H1 (cell line): ENCODE results near the gene CUTA. TPM values are rescaled to one million over a fixed set of nuclear protein-coding genes. Genes with fewer than 3 reads are reported as not detected.

Experiments
- CTCF ChIA-PET: fragments of 300-600 bp; sonication (Branson Sonifier 250); formaldehyde crosslinking; loops from one replicate; lab custom pipeline; 2021; ENCODE audit not compliant: partially characterized antibody; lab: Charles Lee
- POLR2A ChIA-PET: fragments of 300-600 bp; sonication (Branson Sonifier 250); formaldehyde crosslinking; loops from one replicate; lab custom pipeline; 2021; ENCODE audit warnings: inconsistent platforms; ENCODE audit not compliant: partially characterized antibody; lab: Charles Lee
- DNase-seq, 2 experiments: peaks; one replicate each; pipeline versions ENCODE4 v3.0.0 to v3.0.0-alpha.2; 2010 to 2022; ENCODE audit warnings: low spot score in 2 of 2, low read depth in 1 of 2, mixed read lengths in 1 of 2
- FAIRE-seq: peaks from 2 replicates; lab custom pipeline; 2011; peaks lifted over from hg19 to GRCh38; lab: Jason Lieb, UNC
- H2AFZ ChIP-seq: 2 replicates; pipeline ENCODE4 v1.8.1; 2012; ENCODE audit warnings: low read length, inconsistent platforms
- H2AK5ac ChIP-seq: 2 replicates; pipeline ENCODE4 v1.6.1; 2013; ENCODE audit warnings: low read depth, low read length
- H2BK120ac ChIP-seq: replicated peaks from 2 replicates; pipeline ENCODE3; 2013; ENCODE audit warnings: low read depth, low read length, inconsistent platforms
- H2BK12ac ChIP-seq: 2 replicates; pipeline ENCODE4 v1.6.1; 2013; ENCODE audit warnings: low read depth, low read length
- H2BK15ac ChIP-seq: 2 replicates; pipeline ENCODE4 v1.6.1; 2013; ENCODE audit warnings: low read length
- H2BK20ac ChIP-seq: 2 replicates; pipeline ENCODE4 v1.6.1; 2013; ENCODE audit warnings: low read length
- H2BK5ac ChIP-seq: 2 replicates; pipeline ENCODE4 v1.6.1; 2013; ENCODE audit warnings: low read depth, low read length
- H3K14ac ChIP-seq: 2 replicates; pipeline ENCODE4 v1.6.1; 2013; ENCODE audit warnings: inconsistent platforms; ENCODE audit not compliant: insufficient read length
- H3K18ac ChIP-seq: 2 replicates; pipeline ENCODE4 v1.6.1; 2013; ENCODE audit warnings: low read length; ENCODE audit errors: extremely low read depth
- H3K23ac ChIP-seq: 2 replicates; pipeline ENCODE4 v1.6.1; 2013; ENCODE audit warnings: inconsistent platforms; ENCODE audit not compliant: insufficient read length
- H3K23me2 ChIP-seq: 2 replicates; pipeline ENCODE4 v1.6.1; 2013; ENCODE audit warnings: low read depth, low read length
- H3K27ac ChIP-seq: 2 replicates; pipeline ENCODE4 v1.6.1; 2011; ENCODE audit warnings: low read depth, low read length, inconsistent platforms
- H3K27me3 ChIP-seq, 4 experiments: replicated peaks in 1 of 4; 1 replicate in 1 of 4; 2 replicates in 3 of 4; pipeline versions ENCODE4 v1.6.1 to v1.8.1; 2011 to 2013; ENCODE audit warnings: low read length in 3 of 4, mild to moderate bottlenecking in 3 of 4, inconsistent platforms in 2 of 4, mixed read lengths in 2 of 4, moderate library complexity in 1 of 4; ENCODE audit not compliant: control insufficient read depth in 3 of 4, insufficient read depth in 3 of 4; ENCODE audit errors: extremely low read depth in 1 of 4
- H3K36me3 ChIP-seq, 4 experiments: 2 replicates each; pipeline versions ENCODE4 v1.6.1 to v1.8.1; 2011 to 2013; ENCODE audit warnings: mild to moderate bottlenecking in 4 of 4, low read length in 3 of 4, moderate library complexity in 2 of 4, control low read depth in 1 of 4, inconsistent platforms in 1 of 4; ENCODE audit not compliant: insufficient read depth in 4 of 4, control insufficient read depth in 2 of 4
- H3K4ac ChIP-seq: replicated peaks from 2 replicates; pipeline ENCODE3; 2013; ENCODE audit warnings: low read length, low read depth, mixed read lengths, inconsistent platforms; ENCODE audit not compliant: insufficient read length
- H3K4me1 ChIP-seq, 4 experiments: replicated peaks in 1 of 4; 1 replicate in 1 of 4; 2 replicates in 3 of 4; pipeline versions ENCODE4 v1.6.1 to v1.8.1; 2011 to 2013; ENCODE audit warnings: low read length in 3 of 4, inconsistent platforms in 2 of 4, mixed read lengths in 1 of 4; ENCODE audit not compliant: insufficient read depth in 4 of 4, control insufficient read depth in 3 of 4
- H3K4me2 ChIP-seq, 2 experiments: 2 replicates each; pipeline versions ENCODE4 v1.6.1 to v1.8.1; 2011 to 2013; ENCODE audit warnings: low read depth in 2 of 2, low read length in 2 of 2, control low read depth in 1 of 2, inconsistent platforms in 1 of 2, mild to moderate bottlenecking in 1 of 2; ENCODE audit not compliant: insufficient read depth in 1 of 2
- H3K4me3 ChIP-seq, 4 experiments: fragments of 200-600, 300-600 bp in 1 of 4; sonication (generic), shearing (Covaris generic), sonication (Bioruptor Twin) in 1 of 4; 2 replicates each; pipeline versions ENCODE4 v1.5.1 to v1.8.1; 2011 to 2016; ENCODE audit warnings: low read length in 4 of 4, low read depth in 3 of 4, control low read depth in 2 of 4, inconsistent platforms in 2 of 4, mild to moderate bottlenecking in 2 of 4, mixed read lengths in 1 of 4, moderate library complexity in 1 of 4; ENCODE audit not compliant: insufficient read depth in 2 of 4; ENCODE audit errors: extremely low read depth in 1 of 4
- H3K56ac ChIP-seq: replicated peaks from 2 replicates; pipeline ENCODE3; 2013; ENCODE audit warnings: low read depth, mild to moderate bottlenecking, mixed read lengths, low read length, inconsistent platforms; ENCODE audit not compliant: insufficient read length
- H3K79me1 ChIP-seq: 2 replicates; pipeline ENCODE4 v1.6.1; 2013; ENCODE audit warnings: low read depth, low read length, control low read depth
- H3K79me2 ChIP-seq, 2 experiments: 2 replicates each; pipeline versions ENCODE4 v1.6.1 to v1.8.1; 2012 to 2013; ENCODE audit warnings: low read length in 2 of 2, mild to moderate bottlenecking in 2 of 2, inconsistent platforms in 1 of 2; ENCODE audit not compliant: insufficient read depth in 2 of 2, control insufficient read depth in 1 of 2
- H3K9ac ChIP-seq, 4 experiments: replicated peaks in 1 of 4; 1 replicate in 1 of 4; 2 replicates in 3 of 4; pipeline versions ENCODE4 v1.6.1 to v1.8.1; 2011 to 2013; ENCODE audit warnings: low read depth in 3 of 4, low read length in 3 of 4, control low read depth in 2 of 4, mild to moderate bottlenecking in 2 of 4, moderate library complexity in 2 of 4, inconsistent platforms in 1 of 4; ENCODE audit errors: extremely low read depth in 1 of 4
- H3K9me3 ChIP-seq, 2 experiments: 2 replicates each; pipeline versions ENCODE4 v1.6.1 to v1.8.1; 2012 to 2013; ENCODE audit warnings: mild to moderate bottlenecking in 2 of 2, moderate library complexity in 2 of 2, control low read depth in 1 of 2, inconsistent platforms in 1 of 2, low read depth in 1 of 2, low read length in 1 of 2, mixed read lengths in 1 of 2; ENCODE audit not compliant: insufficient read depth in 2 of 2
- H4K20me1 ChIP-seq, 2 experiments: replicated peaks in 1 of 2; 2 replicates each; pipeline versions ENCODE3 to v1.8.1; 2011 to 2013; ENCODE audit warnings: inconsistent platforms in 2 of 2, low read length in 2 of 2, mild to moderate bottlenecking in 1 of 2; ENCODE audit not compliant: insufficient read depth in 2 of 2, control insufficient read depth in 1 of 2
- H4K5ac ChIP-seq: 2 replicates; pipeline ENCODE4 v1.6.1; 2013; ENCODE audit warnings: low read length, low read depth, mixed read lengths, inconsistent platforms; ENCODE audit not compliant: insufficient read length
- H4K8ac ChIP-seq: 2 replicates; pipeline ENCODE4 v1.8.0; 2013; ENCODE audit warnings: mild to moderate bottlenecking, moderate library complexity, low read length, inconsistent platforms; ENCODE audit not compliant: insufficient read depth; ENCODE audit errors: extremely low read depth
- H4K91ac ChIP-seq: replicated peaks from 2 replicates; pipeline ENCODE3; 2013; ENCODE audit warnings: low read length, mixed read lengths, inconsistent platforms; ENCODE audit not compliant: insufficient read length
- CBX5 ChIP-seq: fragments of 300-800, 300-1000 bp; sonication (generic); IDR thresholded peaks from 2 replicates; pipeline ENCODE4 v1.7.1; 2016; ENCODE audit warnings: antibody characterized with exemption, low read length, low read depth
- CHD1 ChIP-seq: IDR thresholded peaks from 2 replicates; pipeline ENCODE4 v1.6.1; 2012; ENCODE audit warnings: low read depth, low read length, improper control_type of control experiment
- CREB1 ChIP-seq: IDR thresholded peaks from 2 replicates; pipeline ENCODE4 v1.6.1; 2012; ENCODE audit warnings: inconsistent platforms
- GABPA ChIP-seq: IDR thresholded peaks from 2 replicates; pipeline ENCODE4 v1.6.1; 2011; ENCODE audit warnings: mild to moderate bottlenecking, low read length, moderate library complexity, borderline replicate concordance; ENCODE audit not compliant: insufficient read depth
- KDM4A ChIP-seq: IDR thresholded peaks from one replicate; pipeline ENCODE4 v1.7.1; 2012; ENCODE audit warnings: low read depth, mild to moderate bottlenecking, moderate library complexity, low read length, inconsistent platforms; ENCODE audit not compliant: severe bottlenecking
- POU5F1 ChIP-seq: IDR thresholded peaks from 2 replicates; pipeline ENCODE4 v1.6.1; 2011; ENCODE audit warnings: low read depth, mild to moderate bottlenecking, low read length, moderate library complexity
- TCF12 ChIP-seq: IDR thresholded peaks from 2 replicates; pipeline ENCODE4 v1.6.1; 2011; ENCODE audit warnings: low read depth, mild to moderate bottlenecking, low read length
- WGBS, 2 experiments: shearing (Covaris generic) in 1 of 2; methylation state at CpG; one replicate each; pipeline versions ENCODE4 v1.1.6 to v1.1.7; 2013 to 2015; ENCODE audit warnings: low lambda C conversion rate in 2 of 2, mixed read lengths in 2 of 2, inconsistent platforms in 1 of 2, low coverage in 1 of 2, missing lambda C conversion rate in 1 of 2; ENCODE audit not compliant: insufficient replicate concordance in 2 of 2, insufficient coverage in 1 of 2, insufficient read length in 1 of 2; ENCODE audit errors: extremely low coverage in 1 of 2, missing lambda C conversion rate in 1 of 2; 5-methylcytosine and 5-hydroxymethylcytosine counted together
- polyA plus RNA-seq, 7 experiments: library from polyadenylated mRNA; depleted of rRNA in 3 of 7; stranded (reverse) in 5 of 7; unstranded in 2 of 7; fragments of >200 nt in 5 of 7; fragments of 200-250 nt in 2 of 7; gene quantifications; 1 replicate in 5 of 7; 2 replicates in 1 of 7; 4 replicates in 1 of 7; pipeline versions ENCODE4 v1.2.1 to v1.2.3, GENCODE V29; 2011 to 2013; ENCODE audit warnings: missing spikeins in 2 of 7, mixed read lengths in 2 of 7
- total RNA-seq: library from RNA; stranded (reverse); fragmentation: NEBNext Ultra II Directional; extraction: Animal tissue kit (Norgen Biotek cat#: 25700); gene quantifications from 2 replicates; pipeline ENCODE4 v1.2.1, GENCODE V29; 2021
- TF ChIP-seq, protein P1 (sequence below), 3 experiments: IDR thresholded peaks; 1 replicate in 2 of 3; 2 replicates in 1 of 3; pipeline versions ENCODE4 v1.5.1 to v1.6.1; 2011; ENCODE audit warnings: low read length in 3 of 3, mild to moderate bottlenecking in 3 of 3, inconsistent platforms in 2 of 3, low read depth in 1 of 3, moderate library complexity in 1 of 3; ENCODE audit not compliant: insufficient read depth in 1 of 3; ENCODE audit errors: control extremely low read depth in 1 of 3
- TF ChIP-seq, protein P2 (sequence below): IDR thresholded peaks from 2 replicates; pipeline ENCODE4 v1.6.1; 2012; ENCODE audit warnings: inconsistent platforms

Gene CUTA
- total and polyA plus RNA-seq, 2 of the 8 experiments (the other 6 are each of a cell fraction or from before 2014, with no cell fraction given) = 297 to 460 TPM

DNA sequence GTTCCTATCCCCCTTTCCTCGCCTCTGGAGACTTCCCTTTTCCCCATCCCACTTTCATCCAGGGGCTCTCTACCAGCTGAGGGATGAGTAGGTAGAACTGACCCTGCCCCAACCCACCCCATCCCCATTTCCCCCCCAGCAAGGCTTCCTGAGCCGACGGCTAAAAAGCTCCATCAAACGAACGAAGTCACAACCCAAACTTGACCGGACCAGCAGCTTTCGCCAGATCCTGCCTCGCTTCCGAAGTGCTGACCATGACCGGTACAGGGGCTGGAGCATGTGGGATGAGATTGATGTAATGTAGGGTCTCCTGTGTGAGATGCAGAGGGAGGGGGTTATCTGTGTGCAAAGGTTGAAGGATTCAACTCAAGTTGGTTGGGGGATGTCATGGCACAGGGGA, 14.6 kb upstream of the CUTA start:
- H3K4me3 ChIP-seq = peak overlapping the region; percentile 31 to 61 (median 56); a peak in 7 of 8 replicates
- FAIRE-seq (no peak), DNase-seq (no peak)
- POLR2A ChIA-PET = interaction anchor here (0.9 to 14.8 kb wide), 12 partner anchors 8 to 461 kb away, joined by 3 to 381 read pairs (median 6); partner anchors contain the start of genes CUTA, RGL2, SYNGAP1 and ZBTB22
- peak overlapping the region; percentile 94 for H3K4ac ChIP-seq
- peak overlapping the region; percentile 76 for H3K18ac ChIP-seq
- no peak overlapping the region for H2AFZ ChIP-seq
- peaks cover 19 to 26% (median 23%) of the 10 kb centered on the region in 4 experiments for H3K36me3 ChIP-seq
- 32% methylated on average over 9 of the region's 10 CpGs; no CpG with 5 or more reads in 1 of the 2 experiments for WGBS, 2 experiments
- no peaks in the 10 kb centered on the region; a peak in 1 of 4 replicates for H3K9me3 ChIP-seq
- peak overlapping the region; percentile 99 for H2BK12ac ChIP-seq
- no peaks in the 10 kb centered on the region for H3K27me3 ChIP-seq
- H3K23me2 ChIP-seq = peaks cover 25% of the 10 kb centered on the region
- peak overlapping the region in 3 of 4 experiments; percentile 44 to 83 (median 46); a peak in 5 of 7 replicates for H3K9ac ChIP-seq
- H3K23ac ChIP-seq = no peak overlapping the region
- H3K79me2 ChIP-seq = peaks cover 8 to 71% of the 10 kb centered on the region in 2 experiments; a peak in 3 of 4 replicates
- no peak overlapping the region for H3K14ac ChIP-seq
- H2BK20ac ChIP-seq = peak overlapping the region; percentile 24
- H4K20me1 ChIP-seq = peaks cover 0 to 10% of the 10 kb centered on the region in 2 experiments
- peak overlapping the region; percentile 27 for H3K56ac ChIP-seq
- H3K4me1 ChIP-seq = peaks cover 11 to 34% (median 25%) of the 10 kb centered on the region in 4 experiments
- TF ChIP-seq POU5F1 (no peak), CBX5 (no peak), GABPA (no peak), KDM4A (no peak), CREB1 (no peak), TCF12 (no peak), CHD1 (no peak)
- TF ChIP-seq, protein P1, sequence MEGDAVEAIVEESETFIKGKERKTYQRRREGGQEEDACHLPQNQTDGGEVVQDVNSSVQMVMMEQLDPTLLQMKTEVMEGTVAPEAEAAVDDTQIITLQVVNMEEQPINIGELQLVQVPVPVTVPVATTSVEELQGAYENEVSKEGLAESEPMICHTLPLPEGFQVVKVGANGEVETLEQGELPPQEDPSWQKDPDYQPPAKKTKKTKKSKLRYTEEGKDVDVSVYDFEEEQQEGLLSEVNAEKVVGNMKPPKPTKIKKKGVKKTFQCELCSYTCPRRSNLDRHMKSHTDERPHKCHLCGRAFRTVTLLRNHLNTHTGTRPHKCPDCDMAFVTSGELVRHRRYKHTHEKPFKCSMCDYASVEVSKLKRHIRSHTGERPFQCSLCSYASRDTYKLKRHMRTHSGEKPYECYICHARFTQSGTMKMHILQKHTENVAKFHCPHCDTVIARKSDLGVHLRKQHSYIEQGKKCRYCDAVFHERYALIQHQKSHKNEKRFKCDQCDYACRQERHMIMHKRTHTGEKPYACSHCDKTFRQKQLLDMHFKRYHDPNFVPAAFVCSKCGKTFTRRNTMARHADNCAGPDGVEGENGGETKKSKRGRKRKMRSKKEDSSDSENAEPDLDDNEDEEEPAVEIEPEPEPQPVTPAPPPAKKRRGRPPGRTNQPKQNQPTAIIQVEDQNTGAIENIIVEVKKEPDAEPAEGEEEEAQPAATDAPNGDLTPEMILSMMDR (IDR thresholded peaks at IDR 0.05; ENCODE audit: control extremely low read depth in 1 of 3, insufficient read depth in 1 of 3, low read depth in 1 of 3, low read length in 3 of 3) = no peak
- TF ChIP-seq, protein P2, sequence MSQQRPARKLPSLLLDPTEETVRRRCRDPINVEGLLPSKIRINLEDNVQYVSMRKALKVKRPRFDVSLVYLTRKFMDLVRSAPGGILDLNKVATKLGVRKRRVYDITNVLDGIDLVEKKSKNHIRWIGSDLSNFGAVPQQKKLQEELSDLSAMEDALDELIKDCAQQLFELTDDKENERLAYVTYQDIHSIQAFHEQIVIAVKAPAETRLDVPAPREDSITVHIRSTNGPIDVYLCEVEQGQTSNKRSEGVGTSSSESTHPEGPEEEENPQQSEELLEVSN = no peak
- TF ChIP-seq, all 59 proteins: peak for 0
- Histone ChIP-seq H2BK120ac (no peak overlapping the region), H2BK15ac (peak overlapping the region; percentile 90; the same call in 1 of the 2 replicates), H2BK5ac (peak overlapping the region; percentile 93; the same call in 1 of the 2 replicates), H3K79me1 (peaks cover 14% of the 10 kb centered on the region), H4K8ac (peak overlapping the region; percentile 76), H2AK5ac (peak overlapping the region; percentile 98), H4K91ac (peak overlapping the region; percentile 99), H3K27ac (peak overlapping the region; percentile 98), H4K5ac (peak overlapping the region; percentile 24), H3K4me2 (peak overlapping the region; percentile 90 to 91)
- CTCF ChIA-PET = interaction anchor here (0.9 to 1.7 kb wide), 5 partner anchors 9 to 24 kb away, joined by 3 to 6 read pairs (median 3); partner anchors contain the start of gene ZBTB9
